NCI-H446 (cell line): ENCODE measurements around the gene CABLES2.
"Not testable (repeated sequence)": the region's sequence is repeated elsewhere in the genome, so short reads cannot be mapped to it uniquely, and the experiment has no call there.

Experiments used
- DNase-seq, 2 experiments: peaks; one replicate each; lab custom pipeline; 2025; lab: John Stamatoyannopoulos, UW

Gene CABLES2

GRCh38 chr20:62388839-62389600, 18.1 kb downstream of the CABLES2 start:
- no peak for DNase-seq

- no peak for DNase-seq
These were observed 19.0 kb downstream of the CABLES2 start for GRCh38 chr20:62387933-62388635.

GRCh38 chr20:62387219-62387913, 19.7 kb downstream of the CABLES2 start:
- DNase-seq, result no peak

GRCh38 chr20:62386383-62387218, 20.5 kb downstream of the CABLES2 start, which contains the start of gene RPS21:
TSS of gene RPS21 (plus strand) at chr20:62387103. CDS start at chr20:62387339, 236 bp downstream.
- DNase-seq, result peak; percentile 78 to 93

- peak; percentile 62 to 75 for DNase-seq
These were observed 24.5 kb downstream of the CABLES2 start for GRCh38 chr20:62382306-62383198.

- no peak for DNase-seq
These were observed 25.2 kb downstream of the CABLES2 start for GRCh38 chr20:62381842-62382241.

GRCh38 chr20:62381202-62381797, 25.8 kb downstream of the CABLES2 start:
- no peak for DNase-seq

- DNase-seq, result no peak
These were observed 28.9 kb downstream of the CABLES2 start for GRCh38 chr20:62378215-62378614.

GRCh38 chr20:62377615-62378178, 29.4 kb downstream of the CABLES2 start:
- DNase-seq, result peak; percentile 33 to 87

GRCh38 chr20:62377064-62377461, 30.0 kb downstream of the CABLES2 start:
- DNase-seq, result no peak

GRCh38 chr20:62376112-62377063, 30.7 kb downstream of the CABLES2 start:
- DNase-seq, result peak in 1 of 2 experiments; percentile 41

- no peak for DNase-seq
These were observed 32.5 kb downstream of the CABLES2 start for GRCh38 chr20:62374331-62375152.

- DNase-seq, result not testable (repeated sequence)
These were observed 33.4 kb downstream of the CABLES2 start for GRCh38 chr20:62373631-62374179.

GRCh38 chr20:62372042-62372993, 34.8 kb downstream of the CABLES2 start:
- DNase-seq, result no peak

- no peak for DNase-seq
These were observed 35.5 kb downstream of the CABLES2 start for GRCh38 chr20:62371588-62372041.
